ENCODE results near the gene VASH2. TPM values are rescaled to one million over a fixed set of nuclear protein-coding genes. Genes with fewer than 3 reads are reported as not detected.
"Not testable (repeated sequence)": the region's sequence is repeated elsewhere in the genome, so short reads cannot be mapped to it uniquely, and the experiment has no call there.

Gene VASH2
- polyA plus RNA-seq, 12 donors = 36.3 to 133 (median 58.0) TPM

GRCh38 chr1:213020016-213020415, 69.7 kb downstream of the VASH2 start:
- DNase-seq = no peak

- not testable (repeated sequence) for DNase-seq
Measured at GRCh38 chr1:213027024-213027423, 76.7 kb downstream of the VASH2 start.

GRCh38 chr1:213032651-213033050, 82.3 kb downstream of the VASH2 start:
- no peak for DNase-seq

GRCh38 chr1:213034713-213035112, 84.4 kb downstream of the VASH2 start:
- no peak for DNase-seq

GRCh38 chr1:213035573-213035972, 85.2 kb downstream of the VASH2 start:
- DNase-seq = no peak

Other genes with a start within 250 kb of the VASH2 start
- gene NSL1, start 158.8 kb upstream of the VASH2 start, polyA plus RNA-seq (ENCODE audit: insufficient read length in 12 of 12) = 10 to 100 TPM in 11 of 12 donors, not detected in 1; 30.0 to 42.9 (median 33.0) TPM
- gene TATDN3, start 158.6 kb upstream of the VASH2 start, polyA plus RNA-seq (ENCODE audit: insufficient read length in 12 of 12) = 10 to 100 TPM in 10 of 12 donors, 1 to 10 TPM in 1, not detected in 1; 9.6 to 27.0 (median 11.6) TPM
- under 1 TPM in 5 of 12 donors, not detected in 7; 0.33 to 0.94 (median 0.57) TPM for gene SPATA45, start 102.9 kb upstream of the VASH2 start, polyA plus RNA-seq (ENCODE audit: insufficient read length in 12 of 12)
- 10 to 100 TPM in 6 of 12 donors, 1 to 10 TPM in 6; 5.8 to 70.1 (median 9.7) TPM for gene FLVCR1, start 92.3 kb upstream of the VASH2 start, polyA plus RNA-seq (ENCODE audit: insufficient read length in 12 of 12)
- 100 to 1,000 TPM in 1 of 12 donors, 10 to 100 TPM in 11; 21.9 to 192 (median 35.7) TPM for gene ANGEL2, start 65.3 kb downstream of the VASH2 start, polyA plus RNA-seq (ENCODE audit: insufficient read length in 12 of 12)
- gene RPS6KC1, start 100.7 kb downstream of the VASH2 start, polyA plus RNA-seq (ENCODE audit: insufficient read length in 12 of 12) = 10 to 100 TPM in 11 of 12 donors, not detected in 1; 16.1 to 24.9 (median 22.2) TPM

Measured in muscle of arm (tissue), 12 donors.